Endodermal cell (in vitro differentiated cells): Measurements from ENCODE around the gene UCP2. TPM values are rescaled to one million over a fixed set of nuclear protein-coding genes. Genes with fewer than 3 reads are reported as not detected.

Experiments used
- DNase-seq: peaks from one replicate; pipeline ENCODE4 v3.0.0-alpha.2; 2017
- H3K27ac ChIP-seq: 2 replicates; pipeline ENCODE4 v1.5.1; 2013; ENCODE audit warnings: mild to moderate bottlenecking, low read depth, low read length, moderate library complexity
- H3K27me3 ChIP-seq: 2 replicates; pipeline ENCODE4 v1.6.1; 2013; ENCODE audit warnings: mild to moderate bottlenecking, low read length, moderate library complexity; ENCODE audit not compliant: insufficient read depth, control insufficient read depth, poor library complexity, severe bottlenecking
- H3K36me3 ChIP-seq: 2 replicates; pipeline ENCODE4 v1.7.0; 2013; ENCODE audit warnings: mild to moderate bottlenecking, low read length, moderate library complexity; ENCODE audit not compliant: control insufficient read depth, insufficient read depth
- H3K4me1 ChIP-seq: one replicate; pipeline ENCODE4 v1.7.0; 2013; ENCODE audit warnings: low read length; ENCODE audit not compliant: control insufficient read depth, insufficient read depth
- H3K4me3 ChIP-seq: 2 replicates; pipeline ENCODE4 v1.5.1; 2013; ENCODE audit warnings: mild to moderate bottlenecking, low read length, moderate library complexity
- H3K9ac ChIP-seq: 2 replicates; pipeline ENCODE4 v1.6.1; 2013; ENCODE audit warnings: mild to moderate bottlenecking, low read length, moderate library complexity; ENCODE audit not compliant: poor library complexity, severe bottlenecking; ENCODE audit errors: extremely low read depth
- H3K9me3 ChIP-seq: 2 replicates; pipeline ENCODE4 v1.6.1; 2013; ENCODE audit warnings: mild to moderate bottlenecking, low read length, moderate library complexity; ENCODE audit not compliant: control insufficient read depth
- H3K27ac Mint-ChIP-seq: 2 replicates; pipeline ENCODE4 v1.8.0; 2020; ENCODE audit warnings: mixed read lengths
- H3K27me3 Mint-ChIP-seq: 2 replicates; pipeline ENCODE4 v1.8.0; 2021; ENCODE audit warnings: mild to moderate bottlenecking, mixed read lengths; ENCODE audit not compliant: insufficient read depth
- H3K36me3 Mint-ChIP-seq: 2 replicates; pipeline ENCODE4 v1.8.0; 2020; ENCODE audit warnings: low read depth, mixed read lengths
- H3K4me1 Mint-ChIP-seq: 2 replicates; pipeline ENCODE4 v1.8.0; 2020; ENCODE audit warnings: mixed read lengths
- H3K4me3 Mint-ChIP-seq: 2 replicates; pipeline ENCODE4 v1.8.0; 2020; ENCODE audit warnings: mild to moderate bottlenecking, moderate library complexity, mixed read lengths
- H3K9me3 Mint-ChIP-seq: 2 replicates; pipeline ENCODE4 v1.8.0; 2020; ENCODE audit warnings: mild to moderate bottlenecking, mixed read lengths
- CTCF ChIP-seq: fragments of 200-600 bp; sonication (generic); conservative IDR thresholded peaks from 2 replicates; pipeline ENCODE4 v1.5.0; 2021; ENCODE audit warnings: antibody characterized with exemption, mild to moderate bottlenecking
- WGBS, 2 experiments: methylation state at CpG; one replicate each; pipeline versions ENCODE4 v1.1.5 to v1.1.7; 2013; ENCODE audit warnings: missing lambda C conversion rate in 2 of 2, mixed read lengths in 1 of 2; ENCODE audit not compliant: insufficient coverage in 1 of 2, insufficient read length in 1 of 2; 5-methylcytosine and 5-hydroxymethylcytosine counted together
- total RNA-seq, 2 donors: library from RNA; stranded (reverse); fragmentation: NEBNext Ultra II Directional in 1 of 2; extraction: Animal tissue kit (Norgen Biotek cat#: 25700) in 1 of 2; gene quantifications; 2 replicates in 1 of 2; 3 replicates in 1 of 2; pipeline ENCODE4 v1.2.1, GENCODE V29; 2021

Gene UCP2
- total RNA-seq, 2 donors from 2014 or later: 140 to 202 TPM

DNA sequence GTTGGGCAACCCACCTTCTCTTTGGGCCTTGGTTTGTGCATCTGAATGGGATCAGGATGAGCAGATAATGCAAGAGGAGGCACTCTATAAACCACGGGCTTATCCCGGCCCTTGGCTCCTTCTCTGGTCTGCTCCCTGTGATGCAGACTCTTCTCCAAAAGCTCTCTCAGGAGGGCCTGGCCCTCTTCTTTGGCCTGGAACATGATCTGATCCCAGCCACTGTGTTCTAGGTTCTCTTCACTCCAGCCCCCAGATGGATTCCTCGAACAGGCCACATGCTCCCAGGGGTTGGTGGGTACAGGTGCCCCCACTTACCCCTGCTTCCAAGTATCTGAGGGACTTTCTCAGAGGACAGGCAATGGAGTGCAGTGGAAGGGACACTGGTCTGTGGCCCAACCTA, 35.0 kb upstream of the UCP2 start:
- no peak overlapping the region for H3K4me3 Mint-ChIP-seq
- no peak overlapping the region for H3K9ac ChIP-seq

GRCh38 chr11:74015919-74016684, 33.5 kb upstream of the UCP2 start:
- TF ChIP-seq CTCF: no peak
- Histone ChIP-seq H3K4me3 (no peak overlapping the region), H3K36me3 (no peaks in the 10 kb centered on the region), H3K9me3 (no peaks in the 10 kb centered on the region), H3K27me3 (no peaks in the 10 kb centered on the region), H3K27ac (no peak overlapping the region), H3K9ac (no peak overlapping the region), H3K4me1 (peaks cover 3% of the 10 kb centered on the region)
- DNase-seq: no peak
- Mint-ChIP-seq H3K4me1 (no peaks in the 10 kb centered on the region), H3K27me3 (no peaks in the 10 kb centered on the region), H3K27ac (no peak overlapping the region), H3K4me3 (no peak overlapping the region), H3K9me3 (no peaks in the 10 kb centered on the region), H3K36me3 (peaks cover 7% of the 10 kb centered on the region)
- WGBS, 2 experiments: 94% methylated on average over 4 to 5 of the region's 5 CpGs

More for the DNA sequence above, 35.0 kb upstream of the UCP2 start:
- Histone ChIP-seq H3K27ac (no peak overlapping the region), H3K4me1 (peaks cover 3% of the 10 kb centered on the region), H3K27me3 (no peaks in the 10 kb centered on the region), H3K9me3 (no peaks in the 10 kb centered on the region), H3K36me3 (no peaks in the 10 kb centered on the region), H3K4me3 (no peak overlapping the region)
- H3K36me3 Mint-ChIP-seq: no peaks in the 10 kb centered on the region
- H3K9me3 Mint-ChIP-seq: no peaks in the 10 kb centered on the region
- no peaks in the 10 kb centered on the region for H3K4me1 Mint-ChIP-seq
- TF ChIP-seq CTCF: no peak
- DNase-seq: no peak
- WGBS, 2 experiments: 90 to 100% methylated on average over 1 to 3 of the region's 3 CpGs
- no peaks in the 10 kb centered on the region for H3K27me3 Mint-ChIP-seq
- H3K27ac Mint-ChIP-seq: no peak overlapping the region

DNA sequence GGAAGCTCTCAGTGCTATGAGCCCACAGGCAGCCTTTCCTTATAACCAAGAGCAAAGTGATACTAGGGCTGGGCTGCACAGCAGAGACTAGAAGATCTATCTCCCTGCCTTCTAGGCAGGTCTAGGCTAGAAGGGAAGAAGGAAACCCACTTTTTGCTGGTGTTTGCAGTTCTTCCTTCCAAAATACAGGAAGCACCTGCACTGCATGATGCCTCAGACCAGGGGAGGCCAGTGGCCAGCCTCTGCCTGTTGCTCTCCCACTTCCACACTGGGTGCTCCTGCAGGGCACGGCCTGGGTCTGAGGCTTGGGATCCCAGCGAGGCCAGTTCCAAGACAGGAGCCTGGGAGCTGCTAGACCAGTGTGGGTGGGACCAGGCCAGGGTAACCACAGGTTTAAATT, 32.2 kb upstream of the UCP2 start:
- no peak for DNase-seq
- Histone ChIP-seq H3K9ac (no peak overlapping the region), H3K27me3 (no peaks in the 10 kb centered on the region), H3K4me3 (no peak overlapping the region), H3K27ac (no peak overlapping the region), H3K4me1 (peaks cover 3% of the 10 kb centered on the region), H3K9me3 (no peaks in the 10 kb centered on the region), H3K36me3 (no peaks in the 10 kb centered on the region)
- Mint-ChIP-seq H3K9me3 (no peaks in the 10 kb centered on the region), H3K4me3 (no peak overlapping the region), H3K27me3 (no peaks in the 10 kb centered on the region), H3K4me1 (peaks cover 6% of the 10 kb centered on the region), H3K36me3 (peaks cover 11% of the 10 kb centered on the region), H3K27ac (no peak overlapping the region)
- TF ChIP-seq CTCF: no peak
- WGBS, 2 experiments: 97 to 100% methylated on average over 2 of the region's 2 CpGs
